HepG2 (cell line): ENCODE data around the gene TTLL4. TPM values are rescaled to one million over a fixed set of nuclear protein-coding genes. Genes with fewer than 3 reads are reported as not detected.
A peak's percentile ranks its signal among the peaks of the same experiment; 100 is the strongest.

Experiments used
- EEA1 ChIP-seq: sonication (generic); formaldehyde crosslinking; IDR thresholded peaks from 2 replicates; pipeline ENCODE4 v1.5.1; 2020; ENCODE audit warnings: mild to moderate bottlenecking, missing genetic modification reagents, borderline replicate concordance
- GABPA ChIP-seq, 2 experiments: IDR thresholded peaks; 2 replicates each; pipeline ENCODE4 v1.6.1; 2011 to 2016; ENCODE audit warnings: low read depth in 2 of 2, low read length in 1 of 2, missing biosample characterization in 1 of 2, missing genetic modification characterization in 1 of 2
- NFKB2 ChIP-seq: sonication (generic); formaldehyde crosslinking; IDR thresholded peaks from 2 replicates; pipeline ENCODE4 v1.4.0; 2020; ENCODE audit warnings: missing genetic modification reagents, borderline replicate concordance
- PCBP2 ChIP-seq: fragments of 200-400 bp; formaldehyde crosslinking; optimal IDR thresholded peaks from 2 replicates; pipeline ENCODE3; 2018; ENCODE audit warnings: low read length, low read depth; ENCODE audit not compliant: poor library complexity, severe bottlenecking
- PRDM10 ChIP-seq: sonication (generic); formaldehyde crosslinking; IDR thresholded peaks from 2 replicates; pipeline ENCODE4 v1.4.0; 2020; ENCODE audit warnings: low read depth, missing genetic modification reagents
- ZBTB40 ChIP-seq, 2 experiments: fragments of 450-650 bp in 1 of 2; sonication (generic) in 1 of 2; formaldehyde crosslinking in 1 of 2; IDR thresholded peaks; 2 replicates each; pipeline versions ENCODE4 v1.6.1 to v1.8.0; 2016 to 2022; ENCODE audit warnings: antibody characterized with exemption in 1 of 2, mild to moderate bottlenecking in 1 of 2, missing genetic modification reagents in 1 of 2
- ZFP36L2 ChIP-seq: sonication (generic); formaldehyde crosslinking; IDR thresholded peaks from 2 replicates; pipeline ENCODE4 v1.4.0; 2020; ENCODE audit warnings: missing genetic modification reagents
- ZNF777 ChIP-seq: sonication (generic); formaldehyde crosslinking; IDR thresholded peaks from 2 replicates; pipeline ENCODE4 v1.4.0; 2020; ENCODE audit warnings: missing genetic modification reagents
- polyA plus RNA-seq, 8 experiments: library from polyadenylated mRNA; depleted of rRNA in 3 of 8; stranded (reverse) in 7 of 8; unstranded in 1 of 8; fragments of >200 nt; fragmentation: Illumina TruSeq in 4 of 8; extraction: Trizol in 4 of 8; gene quantifications; 2 replicates each; pipeline versions ENCODE4 v1.2.1 to v1.2.3, GENCODE V29; 2011 to 2016; ENCODE audit warnings: low read depth in 4 of 8, missing spikeins in 1 of 8, mixed read lengths in 1 of 8; ENCODE audit not compliant: insufficient read depth in 1 of 8
- total RNA-seq, 5 experiments: library from RNA; depleted of rRNA; stranded (reverse); fragments of >200 nt; fragmentation: Illumina TruSeq; extraction: Trizol; gene quantifications; 2 replicates each; pipeline ENCODE4 v1.2.3, GENCODE V29; 2016; ENCODE audit warnings: low read depth in 1 of 5
- TF ChIP-seq, protein P1 (sequence below): sonication (generic); formaldehyde crosslinking; IDR thresholded peaks from 2 replicates; pipeline ENCODE4 v1.5.0; 2020; ENCODE audit warnings: missing genetic modification reagents, mild to moderate bottlenecking, borderline replicate concordance
- TF ChIP-seq, protein P2 (sequence below): sonication (generic); formaldehyde crosslinking; IDR thresholded peaks from 2 replicates; pipeline ENCODE4 v1.8.0; 2022; ENCODE audit warnings: low read depth, missing genetic modification reagents

Gene TTLL4
- total and polyA plus RNA-seq, 2 of the 13 experiments (the other 11 are each of a cell fraction or from before 2014, with no cell fraction given): 77.5 to 84.6 TPM

GRCh38 chr2:218755567-218756404 lies 45.2 kb downstream of the TTLL4 start (continued):
- TF ChIP-seq, protein P1, sequence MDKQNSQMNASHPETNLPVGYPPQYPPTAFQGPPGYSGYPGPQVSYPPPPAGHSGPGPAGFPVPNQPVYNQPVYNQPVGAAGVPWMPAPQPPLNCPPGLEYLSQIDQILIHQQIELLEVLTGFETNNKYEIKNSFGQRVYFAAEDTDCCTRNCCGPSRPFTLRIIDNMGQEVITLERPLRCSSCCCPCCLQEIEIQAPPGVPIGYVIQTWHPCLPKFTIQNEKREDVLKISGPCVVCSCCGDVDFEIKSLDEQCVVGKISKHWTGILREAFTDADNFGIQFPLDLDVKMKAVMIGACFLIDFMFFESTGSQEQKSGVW: no peak
- TF ChIP-seq NFKB2 (CRISPR knock-in tag) (peak; percentile 72; the same call in 1 of the 2 replicates), GABPA (IDR thresholded peaks at IDR 0.05; ENCODE audit: low read depth, low read length) (no peak), GABPA (CRISPR knock-in tag; IDR thresholded peaks at IDR 0.05; ENCODE audit: low read depth) (no peak; the same call in 1 of the 2 replicates), ZBTB40 (IDR thresholded peaks at IDR 0.05) (no peak), ZBTB40 (CRISPR knock-in tag; IDR thresholded peaks at IDR 0.05) (peak; percentile 87; the same call in 1 of the 2 replicates), EEA1 (CRISPR knock-in tag) (no peak), PCBP2 (peak; percentile 72), ZFP36L2 (CRISPR knock-in tag) (no peak; the same call in 1 of the 2 replicates), PRDM10 (CRISPR knock-in tag) (peak; percentile 88), ZNF777 (CRISPR knock-in tag) (no peak)
- TF ChIP-seq, protein P2, sequence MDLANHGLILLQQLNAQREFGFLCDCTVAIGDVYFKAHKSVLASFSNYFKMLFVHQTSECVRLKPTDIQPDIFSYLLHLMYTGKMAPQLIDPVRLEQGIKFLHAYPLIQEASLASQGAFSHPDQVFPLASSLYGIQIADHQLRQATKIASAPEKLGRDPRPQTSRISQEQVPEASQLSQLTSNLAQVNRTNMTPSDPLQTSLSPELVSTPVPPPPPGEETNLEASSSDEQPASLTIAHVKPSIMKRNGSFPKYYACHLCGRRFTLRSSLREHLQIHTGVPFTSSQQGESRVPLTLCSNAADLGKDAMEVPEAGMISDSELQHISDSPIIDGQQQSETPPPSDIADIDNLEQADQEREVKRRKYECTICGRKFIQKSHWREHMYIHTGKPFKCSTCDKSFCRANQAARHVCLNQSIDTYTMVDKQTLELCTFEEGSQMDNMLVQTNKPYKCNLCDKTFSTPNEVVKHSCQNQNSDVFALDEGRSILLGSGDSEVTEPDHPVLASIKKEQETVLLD: no peak
